HG03103 (cell line): Measurements from ENCODE around the gene MKKS.
"Not testable (repeated sequence)": the region's sequence is repeated elsewhere in the genome, so short reads cannot be mapped to it uniquely, and the experiment has no call there.

Source experiments
- ATAC-seq: cut with Tn5 transposase; IDR thresholded peaks from one replicate; pipeline ENCODE4 v1.9.1; 2021; ENCODE audit warnings: low read depth; ENCODE audit not compliant: unreplicated experiment

MKKS gene

DNA sequence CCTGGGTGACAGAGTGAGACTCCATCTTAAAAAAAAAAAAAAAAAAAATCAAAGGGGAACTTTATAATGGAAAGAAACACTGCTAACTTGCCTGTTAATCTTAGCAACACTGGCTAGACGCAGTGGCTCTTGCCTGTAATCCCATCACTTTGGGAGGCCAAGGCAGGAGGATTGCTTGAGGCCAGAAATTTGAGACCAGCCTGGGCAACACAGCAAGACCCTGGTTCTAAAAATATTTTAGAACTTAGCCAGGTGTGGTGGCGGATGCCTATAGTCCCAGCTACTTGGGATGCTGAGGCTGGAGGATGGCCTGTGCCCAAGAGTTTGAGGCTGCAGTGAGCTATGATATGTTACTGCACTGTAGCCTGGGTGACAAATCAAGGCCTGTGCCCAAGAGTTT lies 16.8 kb downstream of the MKKS start:
- not testable (repeated sequence) for ATAC-seq

GRCh38 chr20:10415013-10415650 lies 18.9 kb downstream of the MKKS start:
- no peak for ATAC-seq

DNA sequence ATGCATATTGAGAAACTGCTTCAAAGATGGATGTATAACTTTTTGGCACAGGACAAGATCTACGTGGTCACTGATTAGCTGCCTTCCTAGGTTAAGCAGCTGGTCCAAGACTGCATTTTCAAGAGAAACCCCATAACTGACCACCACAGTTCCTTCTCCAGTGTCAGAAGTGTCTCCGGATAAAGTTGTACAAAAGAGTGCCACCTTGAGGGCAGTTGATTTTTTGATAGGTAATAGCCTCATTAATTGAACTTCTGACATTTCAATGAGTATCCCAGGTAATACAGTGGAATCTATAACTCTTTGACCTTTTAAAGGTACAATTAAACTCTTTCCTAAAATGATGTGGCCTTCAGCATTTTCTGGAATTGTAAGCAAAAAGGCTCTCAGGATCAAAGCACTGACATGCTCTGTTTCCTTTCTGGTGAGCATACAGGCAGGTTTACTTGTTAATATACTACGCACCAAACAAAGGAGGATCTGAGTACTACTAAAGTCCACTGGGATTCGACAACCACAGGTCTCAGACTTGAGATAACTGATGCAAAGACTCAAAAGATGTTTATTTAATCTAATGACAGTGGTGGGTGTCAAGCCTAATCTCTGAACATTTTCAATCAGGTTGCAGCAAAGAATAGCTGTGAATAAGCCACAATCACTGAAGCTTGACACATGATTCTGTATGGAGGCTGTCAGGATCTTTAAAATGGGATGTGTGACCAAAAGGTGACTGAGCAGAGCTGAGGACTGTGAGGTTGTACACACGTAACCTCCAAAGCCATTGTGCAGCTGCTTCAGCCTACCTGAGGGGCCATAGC lies 21.2 kb downstream of the MKKS start:
- no peak for ATAC-seq

GRCh38 chr20:10411673-10412072 lies 22.3 kb downstream of the MKKS start:
- ATAC-seq, result no peak

GRCh38 chr20:10408108-10408813 lies 25.8 kb downstream of the MKKS start:
- no peak for ATAC-seq

DNA sequence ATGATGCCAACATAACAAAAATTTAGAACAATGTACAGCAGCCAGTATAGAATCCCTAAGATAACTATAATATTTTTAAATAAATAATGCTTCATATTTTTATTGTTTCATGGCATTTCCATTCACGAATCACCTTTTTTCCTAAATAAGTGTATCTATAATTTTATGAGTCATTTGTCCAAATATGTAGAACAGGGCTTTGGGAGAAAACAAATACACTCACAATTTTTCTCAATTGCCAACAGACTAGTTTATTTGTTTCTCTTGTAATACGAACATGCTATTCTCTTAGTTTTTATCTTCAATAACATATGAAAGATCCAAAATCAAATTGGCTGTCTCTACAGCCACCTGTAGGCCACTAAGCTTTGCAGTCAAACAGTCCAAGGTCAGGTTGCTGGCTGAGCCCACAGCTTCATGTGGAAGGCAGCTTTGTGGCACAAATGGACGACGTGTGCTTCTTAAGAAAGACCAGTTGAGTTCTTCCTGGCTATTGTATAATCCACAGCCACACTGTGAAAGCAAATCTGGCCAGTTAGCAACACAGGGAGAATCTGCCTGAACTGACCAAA lies 29.0 kb downstream of the MKKS start:
- no peak for ATAC-seq

DNA sequence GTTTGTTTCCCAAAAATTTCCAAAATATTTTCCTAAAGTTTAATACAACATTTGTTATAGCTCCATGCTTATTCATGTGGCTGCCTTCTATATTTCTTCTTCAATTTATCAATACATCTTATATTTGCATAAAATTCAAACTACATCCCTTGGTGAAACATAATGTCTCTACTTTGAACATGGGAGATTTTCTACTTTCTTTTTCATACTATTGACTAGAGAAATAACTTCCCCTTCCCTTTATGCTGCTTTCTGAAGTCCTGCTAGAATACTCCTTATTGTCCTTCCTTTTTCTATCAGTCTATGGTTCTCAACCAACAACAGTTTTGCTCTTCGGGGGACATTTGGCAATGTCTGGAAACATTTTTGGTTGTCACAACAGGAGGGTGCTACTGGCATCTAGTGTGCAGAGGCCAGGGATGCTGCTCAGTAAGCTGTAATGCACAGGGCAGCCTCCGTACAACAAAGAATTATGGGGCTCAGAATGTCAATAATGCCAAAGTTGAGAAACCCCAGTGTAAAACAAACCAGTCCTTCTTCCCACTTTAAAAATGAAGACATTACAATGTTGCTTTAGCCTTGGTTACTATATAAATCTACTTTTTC lies 29.9 kb downstream of the MKKS start:
- ATAC-seq, result no peak

DNA sequence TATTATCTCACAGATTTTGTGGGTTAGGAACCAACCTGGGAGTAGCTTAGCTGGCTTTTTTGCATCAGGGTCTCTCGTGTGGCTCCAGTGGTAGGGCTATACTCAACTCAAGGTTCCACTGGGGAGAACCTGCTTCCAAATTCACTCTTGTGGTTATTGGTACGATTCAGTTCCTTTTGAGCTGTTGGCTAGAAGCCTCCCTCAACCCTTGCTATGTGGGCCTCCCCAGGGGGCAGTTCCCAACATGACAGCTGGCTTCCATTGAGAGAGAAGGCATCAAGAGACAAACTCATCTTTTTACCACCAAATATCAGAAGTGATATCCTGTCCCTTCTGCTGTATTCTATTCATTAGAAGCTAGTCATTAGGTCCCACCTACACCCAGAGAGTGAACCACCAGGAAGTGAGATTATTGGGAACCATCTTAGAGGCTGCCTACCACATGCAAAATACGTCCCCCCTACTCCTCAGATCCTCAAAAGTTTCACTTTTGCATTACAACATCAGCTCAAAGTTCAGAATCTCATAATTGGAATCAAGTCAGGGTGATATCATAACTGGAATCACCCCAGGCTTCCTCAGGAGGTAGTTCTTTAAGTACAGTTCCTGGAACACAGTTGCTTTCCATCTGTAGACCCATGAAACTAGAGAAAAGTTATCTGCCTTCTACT lies 30.9 kb downstream of the MKKS start:
- ATAC-seq, result peak; percentile 62

DNA sequence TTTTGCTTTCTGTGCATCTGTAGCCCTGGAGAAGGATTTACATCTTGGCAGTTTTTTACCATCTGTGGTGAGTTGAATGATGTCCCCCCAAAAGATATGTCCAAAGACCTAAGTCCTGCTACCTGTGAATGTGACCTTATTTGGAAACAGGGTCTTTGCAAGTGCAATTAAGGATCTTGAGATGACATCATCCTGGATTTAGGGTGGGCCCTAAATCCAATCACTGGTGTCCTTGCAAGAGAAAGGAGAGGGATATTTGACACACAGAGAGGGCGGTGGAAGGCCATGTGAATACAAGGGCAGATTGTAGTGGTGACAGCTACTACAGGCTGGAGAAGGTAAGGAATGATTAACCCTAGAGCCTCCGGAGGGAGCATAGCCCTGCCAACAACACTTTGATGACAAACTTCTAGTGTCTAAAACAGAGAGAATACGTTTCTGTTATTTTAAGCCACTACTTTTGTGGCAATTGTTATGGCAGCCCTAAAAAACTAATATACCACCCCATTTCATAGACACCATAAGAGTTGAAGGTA lies 35.1 kb downstream of the MKKS start:
- no peak for ATAC-seq

DNA sequence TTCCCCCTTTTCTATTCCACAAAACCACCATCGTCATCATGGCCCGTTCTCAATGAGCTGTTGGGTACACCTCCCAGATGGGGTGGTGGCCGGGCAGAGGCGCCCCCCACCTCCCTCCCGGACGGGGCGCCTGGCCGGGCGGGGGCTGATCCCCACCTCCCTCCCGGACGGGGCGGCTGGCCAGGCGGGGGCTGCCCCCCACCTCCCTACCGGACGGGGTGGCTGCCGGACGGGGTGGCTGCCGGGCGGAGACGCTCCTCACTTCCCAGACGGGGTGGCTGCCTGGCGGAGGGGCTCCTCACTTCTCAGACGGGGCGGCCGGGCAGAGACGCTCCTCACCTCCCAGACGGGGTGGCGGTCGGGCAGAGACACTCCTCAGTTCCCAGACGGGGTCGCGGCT lies 39.3 kb downstream of the MKKS start:
- ATAC-seq, result not testable (repeated sequence)

GRCh38 chr20:10390709-10391108 lies 43.3 kb downstream of the MKKS start:
- no peak for ATAC-seq

- no peak for ATAC-seq
Observed at GRCh38 chr20:10388597-10388996, 45.4 kb downstream of the MKKS start.

DNA sequence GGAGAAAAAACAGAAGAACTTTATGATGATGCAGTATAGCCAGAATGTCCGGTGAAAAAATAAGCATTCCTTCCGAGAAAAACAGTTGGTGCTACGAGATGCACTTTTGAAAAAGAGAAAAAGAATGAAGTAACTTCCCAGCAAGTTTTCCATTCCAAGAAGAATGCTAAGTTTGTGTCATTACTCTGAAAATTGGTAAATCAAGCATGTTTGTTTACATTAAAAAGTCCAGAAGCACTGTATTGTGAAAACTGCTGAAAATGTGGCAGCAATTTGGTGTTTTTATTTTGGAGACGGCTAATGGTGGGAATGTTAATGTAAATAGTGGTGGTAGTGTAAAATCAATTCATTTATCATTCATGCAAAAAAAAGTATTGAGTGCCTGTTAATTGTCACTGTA lies 46.3 kb downstream of the MKKS start:
- no peak for ATAC-seq

DNA sequence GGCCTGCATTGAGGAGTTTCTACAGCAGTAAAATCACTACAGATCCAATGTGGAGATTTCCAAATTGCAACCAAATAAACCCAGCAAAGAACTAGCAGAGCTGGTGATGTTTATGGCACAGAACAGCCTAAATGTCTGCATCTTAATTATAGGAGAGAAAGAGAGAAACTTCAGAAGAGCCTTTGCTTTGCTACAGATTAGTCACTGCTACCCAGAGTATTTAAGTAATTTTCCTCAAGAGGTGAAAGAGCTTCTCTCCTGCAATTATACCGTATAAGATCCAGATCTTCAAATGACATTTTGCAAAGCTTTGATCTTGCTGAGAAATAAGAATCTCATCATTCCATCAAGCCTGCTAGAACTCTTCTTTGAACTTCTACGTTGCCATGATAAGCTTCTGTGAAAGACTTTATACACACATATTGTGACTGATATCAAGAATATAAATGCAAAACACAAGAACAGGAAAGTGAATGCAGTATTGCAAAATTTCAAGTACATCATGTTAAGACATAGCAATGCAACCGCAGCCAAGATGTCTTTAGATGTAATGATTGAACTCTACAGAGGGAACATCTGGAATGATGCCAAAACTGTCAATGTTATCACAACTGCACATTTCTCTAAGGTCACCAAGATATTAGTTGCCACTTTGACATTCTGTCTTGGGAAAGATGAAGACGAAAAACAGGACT lies 48.0 kb downstream of the MKKS start:
- ATAC-seq, result no peak

GRCh38 chr20:10381477-10381876 lies 52.5 kb downstream of the MKKS start:
- ATAC-seq, result no peak

- ATAC-seq, result no peak
Observed at GRCh38 chr20:10379761-10380160, 54.3 kb downstream of the MKKS start.

- ATAC-seq, result no peak
Observed at GRCh38 chr20:10376270-10377075, 57.5 kb downstream of the MKKS start.

GRCh38 chr20:10375191-10375590 lies 58.8 kb downstream of the MKKS start:
- ATAC-seq, result no peak

GRCh38 chr20:10374036-10374435 lies 60.0 kb downstream of the MKKS start:
- no peak for ATAC-seq
